Immature natural killer cell (primary cell): ENCODE data around the gene DGKQ. TPM values are rescaled to one million over a fixed set of nuclear protein-coding genes. Genes with fewer than 3 reads are reported as not detected.

ENCODE experiments used
- DNase-seq, 3 donors: peaks; one replicate each; pipeline ENCODE4 v3.0.0; 2022; ENCODE audit warnings: mixed read lengths in 1 of 3
- H3K27ac Mint-ChIP-seq, 6 donors: one replicate each; pipeline ENCODE4 v1.8.0; 2020; ENCODE audit warnings: mixed read lengths in 6 of 6, mild to moderate bottlenecking in 5 of 6, inconsistent platforms in 4 of 6, moderate library complexity in 3 of 6
- H3K27me3 Mint-ChIP-seq, 3 donors: one replicate each; pipeline ENCODE4 v1.8.0; 2020 to 2021; ENCODE audit warnings: low read depth in 3 of 3, mild to moderate bottlenecking in 3 of 3, mixed read lengths in 3 of 3, moderate library complexity in 3 of 3, inconsistent platforms in 1 of 3
- H3K36me3 Mint-ChIP-seq, 3 donors: one replicate each; pipeline ENCODE4 v1.8.0; 2020; ENCODE audit warnings: mixed read lengths in 3 of 3, inconsistent platforms in 2 of 3, mild to moderate bottlenecking in 2 of 3
- H3K4me1 Mint-ChIP-seq, 2 donors: one replicate each; pipeline ENCODE4 v1.8.0; 2020; ENCODE audit warnings: inconsistent platforms in 2 of 2, mild to moderate bottlenecking in 2 of 2, mixed read lengths in 2 of 2, moderate library complexity in 1 of 2
- H3K4me3 Mint-ChIP-seq, 5 donors: one replicate each; pipeline ENCODE4 v1.8.0; 2020; ENCODE audit warnings: mild to moderate bottlenecking in 5 of 5, mixed read lengths in 5 of 5, inconsistent platforms in 3 of 5, moderate library complexity in 3 of 5
- H3K9me3 Mint-ChIP-seq, 6 donors: one replicate each; pipeline ENCODE4 v1.8.0; 2020; ENCODE audit warnings: mild to moderate bottlenecking in 6 of 6, mixed read lengths in 6 of 6, inconsistent platforms in 4 of 6, moderate library complexity in 3 of 6
- polyA plus RNA-seq, 3 donors: library from polyadenylated mRNA; unstranded; fragments of 300-500 nt; fragmentation: Illumina TruSeq; gene quantifications; one replicate each; pipeline ENCODE4 v1.2.3, GENCODE V29; 2021

Gene DGKQ
- polyA plus RNA-seq = 10 to 100 TPM; 12.1 to 24.0 (median 14.0) TPM

GRCh38 chr4:973431-974397 lies at the start of gene DGKQ:
Gene DGKQ, minus strand, starts transcription at chr4:973569. Its CDS starts 87 bp downstream, at chr4:973482.
- peaks cover 24 to 30% of the 10 kb centered on the region in 2 donors for H3K4me1 Mint-ChIP-seq
- H3K27ac Mint-ChIP-seq = peak within 1 kb of the TSS in 2 of 6 donors; percentile 24 to 34
- peak within 1 kb of the TSS; percentile 43 to 77 (median 69) for H3K4me3 Mint-ChIP-seq
- no peaks in the 10 kb centered on the region for H3K36me3 Mint-ChIP-seq
- peaks cover 11 to 17% (median 12%) of the 10 kb centered on the region in 3 donors for H3K27me3 Mint-ChIP-seq
- peak; percentile 84 to 87 (median 86) for DNase-seq
- H3K9me3 Mint-ChIP-seq = no peaks in the 10 kb centered on the region

- Mint-ChIP-seq H3K9me3 (no peaks in the 10 kb centered on the region), H3K36me3 (no peaks in the 10 kb centered on the region), H3K4me1 (peaks cover 0 to 3% of the 10 kb centered on the region in 2 donors), H3K4me3 (no peak overlapping the region), H3K27ac (no peak overlapping the region), H3K27me3 (peaks cover 0 to 3% (median 0%) of the 10 kb centered on the region in 3 donors)
- no peak for DNase-seq
Measured at GRCh38 chr4:1022739-1023066, 49.3 kb upstream of the DGKQ start.

- H3K36me3 Mint-ChIP-seq = no peaks in the 10 kb centered on the region
- DNase-seq = no peak
- H3K9me3 Mint-ChIP-seq = no peaks in the 10 kb centered on the region
- no peak overlapping the region for H3K4me3 Mint-ChIP-seq
- H3K27me3 Mint-ChIP-seq = peaks cover 0 to 3% (median 0%) of the 10 kb centered on the region in 3 donors
- H3K27ac Mint-ChIP-seq = no peak overlapping the region
- H3K4me1 Mint-ChIP-seq = peaks cover 0 to 3% of the 10 kb centered on the region in 2 donors
Measured at GRCh38 chr4:1022051-1022738, 48.8 kb upstream of the DGKQ start.

GRCh38 chr4:1021386-1022050 lies 48.1 kb upstream of the DGKQ start:
- Mint-ChIP-seq H3K36me3 (no peaks in the 10 kb centered on the region), H3K27ac (no peak overlapping the region), H3K4me3 (no peak overlapping the region), H3K9me3 (no peaks in the 10 kb centered on the region), H3K27me3 (peaks cover 0 to 5% (median 0%) of the 10 kb centered on the region in 3 donors), H3K4me1 (peaks cover 0 to 3% of the 10 kb centered on the region in 2 donors)
- DNase-seq = no peak

GRCh38 chr4:1019729-1020470 lies 46.5 kb upstream of the DGKQ start:
- H3K4me3 Mint-ChIP-seq = no peak overlapping the region
- no peaks in the 10 kb centered on the region for H3K36me3 Mint-ChIP-seq
- H3K27ac Mint-ChIP-seq = no peak overlapping the region
- DNase-seq = no peak
- H3K27me3 Mint-ChIP-seq = peaks cover 0 to 5% (median 0%) of the 10 kb centered on the region in 3 donors
- H3K4me1 Mint-ChIP-seq = no peaks in the 10 kb centered on the region
- no peaks in the 10 kb centered on the region for H3K9me3 Mint-ChIP-seq

DNA sequence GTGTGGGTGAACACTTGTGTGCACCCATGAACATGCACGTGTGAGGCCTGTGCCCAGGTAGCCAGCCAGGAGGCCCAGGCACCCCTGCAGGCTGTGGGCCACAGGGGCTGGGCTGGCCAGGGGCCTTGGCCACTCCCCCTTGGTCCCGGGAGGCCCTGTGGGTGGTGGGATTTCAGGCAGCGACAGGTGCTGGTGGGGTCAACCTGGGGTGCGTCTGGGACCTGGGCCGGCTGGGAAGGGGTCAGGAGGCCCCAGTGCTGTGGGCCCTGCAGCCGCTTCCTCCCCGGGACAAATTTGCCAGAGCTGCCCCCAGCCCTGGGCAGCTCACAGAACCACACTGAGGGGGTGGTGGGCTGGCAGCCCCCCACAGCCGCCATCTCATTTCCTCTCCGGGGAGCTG lies 46.0 kb upstream of the DGKQ start:
- Mint-ChIP-seq H3K27me3 (peaks cover 0 to 5% (median 0%) of the 10 kb centered on the region in 3 donors), H3K36me3 (no peaks in the 10 kb centered on the region), H3K9me3 (no peaks in the 10 kb centered on the region), H3K27ac (no peak overlapping the region), H3K4me1 (no peaks in the 10 kb centered on the region), H3K4me3 (no peak overlapping the region)
- no peak for DNase-seq

DNA sequence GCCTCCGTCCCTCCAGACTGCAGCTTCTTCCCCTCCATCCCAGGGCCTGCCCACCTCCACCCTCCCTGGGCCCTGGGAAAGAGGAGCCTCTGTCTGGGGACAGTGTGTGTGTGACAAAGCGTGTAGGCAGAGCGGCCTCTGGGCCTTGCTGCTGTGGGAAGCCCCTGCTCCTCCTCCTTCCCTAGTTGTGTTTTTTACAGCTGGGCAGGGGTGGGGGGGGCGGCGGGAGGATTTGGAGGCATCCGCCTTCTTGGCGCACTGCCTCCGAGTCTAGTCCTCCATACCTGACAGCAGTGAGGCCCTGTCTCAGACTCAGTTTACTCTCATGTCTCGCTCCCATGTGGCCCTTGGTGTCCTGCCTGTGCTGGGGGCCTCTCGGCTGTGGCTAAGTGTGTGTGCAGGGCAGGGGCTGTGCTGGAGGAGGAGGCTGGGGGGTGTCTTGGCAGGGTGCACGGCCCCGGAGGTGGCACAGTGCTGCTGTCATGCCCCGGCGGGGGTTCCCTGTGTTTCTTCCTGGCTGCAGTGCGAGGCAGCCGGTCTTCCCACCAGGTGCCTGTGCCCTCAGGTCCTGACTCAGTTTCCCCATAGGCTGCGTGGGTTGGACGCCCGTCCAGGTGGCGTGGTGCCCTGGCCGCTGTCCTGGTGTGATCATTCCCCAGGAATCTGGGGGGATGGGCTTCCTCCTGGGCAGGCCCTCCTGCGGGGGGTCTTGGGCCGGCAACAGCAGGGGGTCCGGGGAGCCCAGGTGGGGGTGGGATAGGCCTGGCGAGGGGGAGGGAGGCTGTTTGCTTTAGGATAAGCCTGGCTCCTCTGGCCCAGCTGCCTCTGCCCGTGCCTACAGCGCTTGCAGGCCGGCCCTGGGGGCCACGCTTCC lies 45.0 kb upstream of the DGKQ start:
- H3K27ac Mint-ChIP-seq = no peak overlapping the region
- no peak for DNase-seq
- H3K36me3 Mint-ChIP-seq = no peaks in the 10 kb centered on the region
- no peaks in the 10 kb centered on the region for H3K4me1 Mint-ChIP-seq
- H3K9me3 Mint-ChIP-seq = no peaks in the 10 kb centered on the region
- H3K27me3 Mint-ChIP-seq = peaks cover 0 to 7% (median 0%) of the 10 kb centered on the region in 3 donors
- H3K4me3 Mint-ChIP-seq = no peak overlapping the region

GRCh38 chr4:1017706-1018105 lies 44.3 kb upstream of the DGKQ start:
- Mint-ChIP-seq H3K4me3 (no peak overlapping the region), H3K27ac (no peak overlapping the region), H3K27me3 (peaks cover 0 to 7% (median 0%) of the 10 kb centered on the region in 3 donors), H3K9me3 (no peaks in the 10 kb centered on the region), H3K4me1 (no peaks in the 10 kb centered on the region), H3K36me3 (no peaks in the 10 kb centered on the region)
- DNase-seq = no peak

DNA sequence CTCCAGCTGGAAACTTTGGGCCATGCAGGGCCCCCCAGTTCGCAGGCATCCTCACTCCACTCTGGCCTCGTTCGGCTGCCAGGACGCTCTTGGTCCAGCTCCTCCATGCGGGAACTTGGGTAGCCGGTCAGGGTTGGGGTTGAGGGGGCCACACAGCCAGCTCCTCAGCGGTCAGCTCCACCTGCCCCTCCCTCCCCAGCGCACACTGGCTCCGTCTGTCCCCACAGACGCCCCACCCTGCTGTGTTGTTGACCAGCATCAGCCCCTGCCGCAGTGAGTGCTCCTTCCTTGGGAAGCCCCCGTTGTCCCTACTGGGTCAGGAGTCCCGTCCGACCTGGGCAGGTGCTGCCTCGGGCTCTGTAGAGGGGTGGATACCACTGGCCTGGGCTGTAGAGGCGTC lies 43.8 kb upstream of the DGKQ start:
- Mint-ChIP-seq H3K9me3 (no peaks in the 10 kb centered on the region), H3K4me3 (no peak overlapping the region), H3K36me3 (no peaks in the 10 kb centered on the region), H3K27ac (no peak overlapping the region), H3K27me3 (peaks cover 0 to 7% (median 0%) of the 10 kb centered on the region in 3 donors), H3K4me1 (no peaks in the 10 kb centered on the region)
- no peak for DNase-seq

- Mint-ChIP-seq H3K9me3 (no peaks in the 10 kb centered on the region), H3K4me1 (peaks cover under 1% of the 10 kb centered on the region in 2 donors), H3K27me3 (peaks cover 0 to 8% (median under 1%) of the 10 kb centered on the region in 3 donors), H3K27ac (no peak overlapping the region), H3K4me3 (no peak overlapping the region), H3K36me3 (no peaks in the 10 kb centered on the region)
- DNase-seq = no peak
Measured at GRCh38 chr4:1015746-1016145, 42.4 kb upstream of the DGKQ start.

- H3K9me3 Mint-ChIP-seq = no peaks in the 10 kb centered on the region
- H3K4me3 Mint-ChIP-seq = no peak overlapping the region
- no peaks in the 10 kb centered on the region for H3K36me3 Mint-ChIP-seq
- H3K27me3 Mint-ChIP-seq = peaks cover 4 to 12% (median 5%) of the 10 kb centered on the region in 3 donors
- DNase-seq = no peak
- H3K27ac Mint-ChIP-seq = no peak overlapping the region
- H3K4me1 Mint-ChIP-seq = peaks cover 5 to 6% of the 10 kb centered on the region in 2 donors
Measured at GRCh38 chr4:1015179-1015578, 41.8 kb upstream of the DGKQ start.

DNA sequence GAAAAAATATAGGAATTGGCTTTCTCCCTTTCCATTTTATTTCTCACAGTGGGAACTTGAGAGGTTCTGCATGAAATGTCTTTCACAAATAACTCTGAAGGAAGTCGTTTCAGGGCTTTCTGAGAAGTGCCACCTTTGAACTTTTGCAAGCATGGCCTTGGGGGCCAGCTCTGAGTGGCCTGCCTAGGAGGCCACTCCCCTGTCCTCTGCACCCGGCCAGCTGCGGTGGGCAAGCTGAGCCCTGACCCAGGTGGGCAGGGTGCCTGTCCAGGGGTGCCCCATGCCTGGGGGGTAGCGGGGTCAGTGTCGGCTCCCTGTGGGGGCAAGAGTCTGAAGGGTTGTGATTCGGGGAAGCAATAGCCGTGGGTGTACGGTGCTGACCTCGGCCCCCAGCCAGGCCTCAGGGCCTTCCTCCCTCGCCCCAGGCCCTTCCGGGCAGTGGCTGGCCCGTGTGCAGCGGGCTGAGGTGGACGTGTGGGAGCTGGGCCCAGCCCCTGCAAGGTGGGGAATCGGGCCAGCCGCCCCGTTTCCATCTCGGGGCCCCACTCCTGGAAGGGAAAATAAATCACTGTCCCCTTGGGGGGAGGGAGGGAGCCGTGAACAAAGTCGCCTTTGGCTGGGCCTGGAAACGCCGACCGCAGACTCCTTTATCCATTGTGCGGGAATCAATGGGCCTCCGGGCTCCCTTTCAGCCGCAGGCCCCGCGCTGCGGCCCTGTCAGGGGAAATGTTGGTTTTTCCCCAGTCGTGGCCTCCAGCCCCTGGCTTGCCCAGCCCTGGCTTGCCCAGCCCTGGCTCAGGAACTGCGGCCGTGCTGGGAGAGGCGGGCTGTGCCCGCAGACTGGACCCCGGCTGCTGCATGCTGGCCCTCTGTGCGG lies 41.2 kb upstream of the DGKQ start:
- no peaks in the 10 kb centered on the region for H3K36me3 Mint-ChIP-seq

More for the DNA sequence above, 41.2 kb upstream of the DGKQ start:
- Mint-ChIP-seq H3K27ac (no peak overlapping the region), H3K27me3 (peaks cover 5 to 13% (median 6%) of the 10 kb centered on the region in 3 donors), H3K4me3 (peak overlapping the region in 3 of 5 donors; percentile 35 to 42 (median 39)), H3K4me1 (peaks cover 5 to 7% of the 10 kb centered on the region in 2 donors), H3K9me3 (no peaks in the 10 kb centered on the region)
- DNase-seq = no peak
